GM21447 (cell line): ENCODE results near the gene RNF157.
A peak's percentile ranks its signal among the peaks of the same experiment; 100 is the strongest.

ENCODE experiments used
- ATAC-seq: cut with Tn5 transposase; IDR thresholded peaks from one replicate; pipeline ENCODE4 v1.9.1; 2021; ENCODE audit not compliant: unreplicated experiment

Gene RNF157

GRCh38 chr17:76131051-76131691 is 109.1 kb downstream of the RNF157 start:
- ATAC-seq = no peak

GRCh38 chr17:76130473-76130872 is 109.8 kb downstream of the RNF157 start:
- no peak for ATAC-seq

- ATAC-seq = no peak
Observed at GRCh38 chr17:76125922-76126321, 114.4 kb downstream of the RNF157 start.

GRCh38 chr17:76125391-76125675 is 115.0 kb downstream of the RNF157 start:
- no peak for ATAC-seq

GRCh38 chr17:76124582-76125390 is 115.5 kb downstream of the RNF157 start:
- ATAC-seq = no peak

- no peak for ATAC-seq
Observed at GRCh38 chr17:76123749-76124581, 116.3 kb downstream of the RNF157 start.

GRCh38 chr17:76123191-76123499 is 117.1 kb downstream of the RNF157 start:
- no peak for ATAC-seq

GRCh38 chr17:76122431-76123190 is 117.7 kb downstream of the RNF157 start:
- ATAC-seq = no peak

GRCh38 chr17:76121932-76122430 is 118.3 kb downstream of the RNF157 start:
- no peak for ATAC-seq

GRCh38 chr17:76120658-76121008 is 119.7 kb downstream of the RNF157 start:
- ATAC-seq = no peak

GRCh38 chr17:76119409-76120371 is 120.6 kb downstream of the RNF157 start:
- ATAC-seq = no peak

GRCh38 chr17:76115138-76115754 is 125.0 kb downstream of the RNF157 start:
- ATAC-seq = no peak

GRCh38 chr17:76111956-76112355 is 128.3 kb downstream of the RNF157 start:
- no peak for ATAC-seq

- no peak for ATAC-seq
Observed at GRCh38 chr17:76107509-76107908, 132.8 kb downstream of the RNF157 start.

- no peak for ATAC-seq
Observed at GRCh38 chr17:76106703-76107102, 133.6 kb downstream of the RNF157 start.

- ATAC-seq = no peak
Observed at GRCh38 chr17:76104896-76105231, 135.4 kb downstream of the RNF157 start.

GRCh38 chr17:76104140-76104895 is 136.0 kb downstream of the RNF157 start:
- ATAC-seq = no peak

- ATAC-seq = peak; percentile 87
Observed at GRCh38 chr17:76103274-76104139, 136.8 kb downstream of the RNF157 start, which contains the start of gene EXOC7. Gene EXOC7 (minus strand): TSS chr17:76103787. CDS start chr17:76103692, 95 bp downstream.
